K562 (cell line): ENCODE results near the gene COL4A1. TPM values are rescaled to one million over a fixed set of nuclear protein-coding genes. Genes with fewer than 3 reads are reported as not detected.

Experiments used
- ATAC-seq: fragments of 200-7000 bp; cut with Tn5 transposase; 3 replicates; pipeline ENCODE4 v1.9.1; 2020; ENCODE audit warnings: moderate library complexity
- BruUV-seq: library from RNA; stranded (reverse); fragments of 400-500 nt; replicated peaks from 2 replicates; lab custom pipeline; 2021; lab: Mats Ljungman, UMichigan
- CTCF ChIA-PET: fragments of 300-600 bp; formaldehyde crosslinking; extraction: SDS; loops from one replicate; lab custom pipeline; 2021; ENCODE audit warnings: low intra/inter-chr PET ratio; lab: Yijun Ruan, JAX
- POLR2A ChIA-PET: fragments of 300-600, 350-650 bp; sonication (Branson Sonifier 250); formaldehyde crosslinking; extraction: SDS; loops from one replicate; lab custom pipeline; 2021; ENCODE audit warnings: antibody characterized with exemption, inconsistent platforms; lab: Yijun Ruan, JAX
- DNase-seq, 4 experiments: peaks; one replicate each; pipeline versions ENCODE4 v3.0.0 to v3.0.0-alpha.2; 2011 to 2018; ENCODE audit warnings: low spot score in 3 of 4, mixed read lengths in 3 of 4; ENCODE audit errors: extremely low read depth in 1 of 4
- FAIRE-seq: peaks from 2 replicates; lab custom pipeline; 2011; peaks lifted over from hg19 to GRCh38; lab: Jason Lieb, UNC
- H2AFZ ChIP-seq: 2 replicates; pipeline ENCODE4 v1.6.0; 2011; ENCODE audit warnings: low read depth, low read length, control low read depth, inconsistent platforms
- H3K27ac ChIP-seq: fragments of 200-600 bp; 3 replicates; pipeline ENCODE4 v1.8.0; 2011; ENCODE audit warnings: low read depth, mild to moderate bottlenecking, control low read depth, inconsistent platforms, low read length, moderate library complexity, mixed read lengths; ENCODE audit errors: extremely low read depth
- H3K27me3 ChIP-seq, 2 experiments: fragments of 300-600 bp in 1 of 2; 2 replicates in 1 of 2; 3 replicates in 1 of 2; pipeline versions ENCODE4 v1.6.0 to v1.8.0; 2011; ENCODE audit warnings: inconsistent platforms in 2 of 2, low read length in 2 of 2, mild to moderate bottlenecking in 1 of 2, mixed read lengths in 1 of 2, moderate library complexity in 1 of 2; ENCODE audit not compliant: control insufficient read depth in 2 of 2, insufficient read depth in 2 of 2
- H3K36me3 ChIP-seq: fragments of 300-600 bp; 3 replicates; pipeline ENCODE4 v1.8.0; 2011; ENCODE audit warnings: mild to moderate bottlenecking, low read length, inconsistent platforms; ENCODE audit not compliant: control insufficient read depth, insufficient read depth
- H3K4me1 ChIP-seq, 2 experiments: fragments of 200-600 bp in 1 of 2; replicated peaks in 1 of 2; 2 replicates in 1 of 2; 3 replicates in 1 of 2; pipeline versions ENCODE4 v1.5.1 to v1.8.0; 2011; ENCODE audit warnings: inconsistent platforms in 2 of 2, low read length in 2 of 2, mild to moderate bottlenecking in 1 of 2, mixed read lengths in 1 of 2, moderate library complexity in 1 of 2; ENCODE audit not compliant: control insufficient read depth in 2 of 2, insufficient read depth in 2 of 2
- H3K4me2 ChIP-seq: 2 replicates; pipeline ENCODE4 v1.6.1; 2011; ENCODE audit warnings: low read length, control low read depth, inconsistent platforms, mixed read lengths; ENCODE audit not compliant: insufficient read depth
- H3K4me3 ChIP-seq: fragments of 200-600 bp; sonication (generic), shearing (Covaris generic); 2 replicates; pipeline ENCODE4 v1.5.1; 2016; ENCODE audit warnings: control low read depth, inconsistent platforms
- H3K79me2 ChIP-seq: fragments of 200-600 bp; 3 replicates; pipeline ENCODE4 v1.8.0; 2011; ENCODE audit warnings: low read length, inconsistent platforms; ENCODE audit not compliant: control insufficient read depth, insufficient read depth
- H3K9ac ChIP-seq, 2 experiments: 2 replicates each; pipeline versions ENCODE4 v1.6.0 to v1.6.1; 2011; ENCODE audit warnings: low read depth in 2 of 2, low read length in 2 of 2, control low read depth in 1 of 2, inconsistent platforms in 1 of 2, mild to moderate bottlenecking in 1 of 2, mixed read lengths in 1 of 2; ENCODE audit not compliant: insufficient read depth in 1 of 2
- H3K9me1 ChIP-seq: one replicate; pipeline ENCODE4 v1.6.0; 2011; ENCODE audit warnings: inconsistent platforms, mild to moderate bottlenecking, low read length, moderate library complexity; ENCODE audit not compliant: control insufficient read depth, insufficient read depth
- H3K9me3 ChIP-seq: replicated peaks from 2 replicates; pipeline ENCODE4 v1.5.1; 2011; ENCODE audit warnings: low read depth, low read length, inconsistent platforms; ENCODE audit not compliant: control insufficient read depth, insufficient read depth
- H4K20me1 ChIP-seq: replicated peaks from 2 replicates; pipeline ENCODE4 v1.6.1; 2011; ENCODE audit warnings: low read length, inconsistent platforms, mixed read lengths; ENCODE audit not compliant: control insufficient read depth, insufficient read depth
- CC2D1A ChIP-seq: fragments of 450-650 bp; IDR thresholded peaks from 2 replicates; pipeline ENCODE4 v1.6.1; 2017; ENCODE audit warnings: mild to moderate bottlenecking
- DACH1 ChIP-seq: fragments of 450-650 bp; IDR thresholded peaks from 2 replicates; pipeline ENCODE4 v1.6.1; 2018; ENCODE audit not compliant: partially characterized antibody
- HMG20B ChIP-seq: fragments of 250-450 bp; sonication (Bioruptor Pico); IDR thresholded peaks from 2 replicates; pipeline ENCODE4 v1.5.0; 2021; ENCODE audit warnings: mild to moderate bottlenecking
- NELFE ChIP-seq: IDR thresholded peaks from 2 replicates; pipeline ENCODE4 v1.6.1; 2011; ENCODE audit warnings: mild to moderate bottlenecking; ENCODE audit not compliant: insufficient read depth, insufficient read length
- PREB ChIP-seq: sonication (generic); formaldehyde crosslinking; IDR thresholded peaks from 2 replicates; pipeline ENCODE4 v1.8.1; 2023; ENCODE audit warnings: mild to moderate bottlenecking, missing genetic modification reagents
- RHOXF2B ChIP-seq: fragments of 250-450 bp; sonication (Bioruptor Pico); conservative IDR thresholded peaks from 2 replicates; pipeline ENCODE4 v1.5.1; 2021
- TAL1 ChIP-seq: fragments of 450-650 bp; IDR thresholded peaks from 2 replicates; pipeline ENCODE4 v1.6.1; 2016; ENCODE audit warnings: mild to moderate bottlenecking
- ZBTB49 ChIP-seq: sonication (generic); formaldehyde crosslinking; IDR thresholded peaks from 2 replicates; pipeline ENCODE4 v1.8.0; 2022; ENCODE audit warnings: missing genetic modification reagents, mild to moderate bottlenecking, borderline replicate concordance
- ZNF507 ChIP-seq: conservative IDR thresholded peaks from 2 replicates; pipeline ENCODE4 v1.6.1; 2017; ENCODE audit warnings: missing genetic modification characterization, missing compliant biosample characterization
- ZSCAN32 ChIP-seq: fragments of 450-650 bp; formaldehyde crosslinking; IDR thresholded peaks from 2 replicates; pipeline ENCODE4 v1.4.0; 2020; ENCODE audit warnings: mild to moderate bottlenecking, moderate library complexity
- WGBS: fragments of 100-300 bp; shearing (Covaris generic); methylation state at CpG from one replicate; pipeline ENCODE4 v1.1.6; 2016; ENCODE audit warnings: low coverage, mixed read lengths; ENCODE audit not compliant: insufficient coverage; ENCODE audit errors: missing lambda C conversion rate; 5-methylcytosine and 5-hydroxymethylcytosine counted together
- in situ Hi-C: fragments of 300-500 bp; cut with MboI; formaldehyde crosslinking; loops from 4 replicates; pipeline ENCODE4 v1.15.0; 2018; ENCODE audit warnings: inconsistent platforms, mixed read lengths
- intact Hi-C: fragments of 100-400 bp; cut with micrococcal nuclease; formaldehyde crosslinking; loops from 2 replicates; pipeline ENCODE4 v1.14.2; 2022
- polyA plus RNA-seq, 8 experiments: library from polyadenylated mRNA; depleted of rRNA in 4 of 8; stranded (reverse) in 5 of 8; unstranded in 3 of 8; fragments of >200 nt; fragmentation: Nextera tagmentation in 2 of 8; fragmentation: Illumina TruSeq in 1 of 8; extraction: Ambion mirVana in 2 of 8; extraction: Trizol in 1 of 8; gene quantifications; 2 replicates each; pipeline versions ENCODE4 v1.2.1 to v1.2.3, GENCODE V29; 2011 to 2014; ENCODE audit warnings: inconsistent platforms in 1 of 8, missing spikeins in 1 of 8
- total RNA-seq, 7 experiments: library from RNA; depleted of rRNA in 6 of 7; stranded (reverse); fragments of >200 nt in 6 of 7; fragmentation: Illumina TruSeq in 2 of 7; extraction: Trizol in 2 of 7; gene quantifications; 2 replicates each; pipeline versions ENCODE4 v1.2.1 to v1.2.3, GENCODE V29; 2011 to 2021; ENCODE audit warnings: low replicate concordance in 1 of 7

Gene COL4A1
- total and polyA plus RNA-seq, 9 of the 15 experiments (the other 6 are each of a cell fraction or from before 2014, with no cell fraction given) = 0.35 TPM; not detected in 8

GRCh38 chr13:110277357-110277975, 29.5 kb downstream of the COL4A1 start (continued):
- TF ChIP-seq PREB (CRISPR knock-in tag) = no peak
- no peak for TF ChIP-seq NELFE
- TF ChIP-seq ZBTB49 = no peak
- TF ChIP-seq ZSCAN32 (CRISPR knock-in tag) = no peak
- no peak for TF ChIP-seq CC2D1A
- TF ChIP-seq, all 486 proteins: peak for 0

GRCh38 chr13:110276553-110276950, 30.4 kb downstream of the COL4A1 start:
- no peak overlapping the region for H3K4me3 ChIP-seq
- H3K9me1 ChIP-seq = no peaks in the 10 kb centered on the region
- no peaks in the 10 kb centered on the region for H3K79me2 ChIP-seq
- no peak for DNase-seq
- TF ChIP-seq HMG20B (CRISPR knock-in tag) (no peak), DACH1 (no peak), RHOXF2B (CRISPR knock-in tag) (no peak), TAL1 (no peak), ZNF507 (tag) (no peak)
- TF ChIP-seq, all 486 proteins: peak for 0
- H3K4me1 ChIP-seq = no peaks in the 10 kb centered on the region
- H3K36me3 ChIP-seq = no peaks in the 10 kb centered on the region
- H3K9me3 ChIP-seq = no peaks in the 10 kb centered on the region
- CTCF ChIA-PET = no interaction called here
- FAIRE-seq (no peak), ATAC-seq (no peak)
- POLR2A ChIA-PET = no interaction called here
- no peak overlapping the region for H2AFZ ChIP-seq
- H3K9ac ChIP-seq = no peak overlapping the region
- no peaks in the 10 kb centered on the region for H4K20me1 ChIP-seq
- no peak overlapping the region for H3K4me2 ChIP-seq
- no peak overlapping the region for H3K27ac ChIP-seq
- 0% methylated on average over 5 of the region's 5 CpGs for WGBS
- no TSS peak for BruUV-seq
- in situ Hi-C loops (no loop called here), intact Hi-C loops (no loop called here)
- H3K27me3 ChIP-seq = peaks cover under 1 to 3% of the 10 kb centered on the region in 2 experiments; a peak in 2 of 5 replicates
